Testis (tissue), 3 donors: ENCODE measurements around the gene NFKB1. TPM values are rescaled to one million over a fixed set of nuclear protein-coding genes. Genes with fewer than 3 reads are reported as not detected.

Experiments used
- DNase-seq: peaks from one replicate; pipeline ENCODE4 v3.0.0-alpha.2; 2019
- H3K27ac ChIP-seq, 2 donors: fragments of 200-600 bp; sonication (generic); one replicate each; pipeline ENCODE4 v1.5.1; 2019
- H3K27me3 ChIP-seq: fragments of 200-600 bp; sonication (generic); one replicate; pipeline ENCODE4 v1.5.1; 2019
- H3K36me3 ChIP-seq: fragments of 200-600 bp; sonication (generic); one replicate; pipeline ENCODE4 v1.5.1; 2017; ENCODE audit warnings: low read depth; ENCODE audit errors: missing control alignments
- H3K4me1 ChIP-seq: fragments of 200-600 bp; sonication (generic); one replicate; pipeline ENCODE4 v1.5.1; 2019
- H3K4me3 ChIP-seq, 2 donors: fragments of 200-600 bp; sonication (generic); one replicate each; pipeline ENCODE4 v1.5.1; 2017 to 2019
- H3K9me3 ChIP-seq: fragments of 200-600 bp; sonication (generic); one replicate; pipeline ENCODE4 v1.5.1; 2017
- CTCF ChIP-seq, 3 experiments: fragments of 450-650 bp in 2 of 3; fragments of 200-600 bp in 1 of 3; sonication (generic) in 1 of 3; IDR thresholded peaks; one replicate each; pipeline ENCODE4 v1.5.1; 2016 to 2019; ENCODE audit warnings: antibody characterized with exemption in 3 of 3, mild to moderate bottlenecking in 2 of 3, moderate library complexity in 1 of 3
- POLR2A ChIP-seq: fragments of 450-650 bp; IDR thresholded peaks from one replicate; pipeline ENCODE4 v1.6.1; 2017; ENCODE audit warnings: antibody characterized with exemption, mild to moderate bottlenecking, moderate library complexity
- WGBS, 2 donors: methylation state at CpG; one replicate each; pipeline ENCODE4 v1.1.5; 2018; 5-methylcytosine and 5-hydroxymethylcytosine counted together
- intact Hi-C: fragments of 100-400 bp; cut with DNase I; formaldehyde crosslinking; loops from one replicate; pipeline ENCODE4 v1.15.1; 2023; ENCODE audit warnings: low total_unique reads
- polyA plus RNA-seq: library from polyadenylated mRNA; stranded (reverse); fragments of 350-450 nt; fragmentation: Illumina TruSeq; extraction: RNeasy Lipid Tissue Mini Kit (QIAGEN cat#74804); gene quantifications from one replicate; pipeline ENCODE4 v1.2.3, GENCODE V29; 2014; ENCODE audit warnings: low read depth, low replicate concordance; ENCODE audit not compliant: insufficient read depth
- total RNA-seq, 2 donors: library from RNA; depleted of rRNA; stranded (reverse); fragments of >200 nt; gene quantifications; one replicate each; pipeline ENCODE4 v1.2.3, GENCODE V29; 2016

Gene NFKB1
- total and polyA plus RNA-seq, 3 donors from 2014 or later: 22.2 to 27.4 (median 24.6) TPM

- H3K4me1 ChIP-seq: no peaks in the 10 kb centered on the region
- H3K9me3 ChIP-seq: no peaks in the 10 kb centered on the region
- intact Hi-C loops: no loop called here
- no peaks in the 10 kb centered on the region for H3K27me3 ChIP-seq
- no peak overlapping the region for H3K4me3 ChIP-seq
- H3K27ac ChIP-seq: no peak overlapping the region
- DNase-seq: no peak
- TF ChIP-seq CTCF (IDR thresholded peaks at IDR 0.05) (no peak), POLR2A (no peak)
- H3K36me3 ChIP-seq: no peaks in the 10 kb centered on the region
- 91 to 93% methylated on average over 4 of the region's 4 CpGs for WGBS, 2 donors
These were observed 95.4 kb downstream of the NFKB1 start for GRCh38 chr4:102596532-102596931.

GRCh38 chr4:102598086-102598761, 97.1 kb downstream of the NFKB1 start:
- Histone ChIP-seq H3K9me3 (no peaks in the 10 kb centered on the region), H3K4me1 (no peaks in the 10 kb centered on the region), H3K27me3 (no peaks in the 10 kb centered on the region), H3K36me3 (no peaks in the 10 kb centered on the region), H3K27ac (no peak overlapping the region), H3K4me3 (no peak overlapping the region)
- TF ChIP-seq POLR2A: no peak
- TF ChIP-seq CTCF (IDR thresholded peaks at IDR 0.05): no peak
- WGBS, 2 donors: 74 to 76% methylated on average over 1 of the region's 1 CpG
- intact Hi-C loops: no loop called here
- no peak for DNase-seq

GRCh38 chr4:102598762-102599374, 97.7 kb downstream of the NFKB1 start:
- H3K27ac ChIP-seq: no peak overlapping the region
- no peaks in the 10 kb centered on the region for H3K4me1 ChIP-seq
- H3K4me3 ChIP-seq: no peak overlapping the region
- intact Hi-C loops: no loop called here
- no peaks in the 10 kb centered on the region for H3K9me3 ChIP-seq
- H3K27me3 ChIP-seq: no peaks in the 10 kb centered on the region
- DNase-seq: no peak
- 84 to 85% methylated on average over 6 of the region's 6 CpGs for WGBS, 2 donors
- no peaks in the 10 kb centered on the region for H3K36me3 ChIP-seq
- TF ChIP-seq CTCF (IDR thresholded peaks at IDR 0.05) (no peak), POLR2A (no peak)

- no peak overlapping the region for H3K4me3 ChIP-seq
- no peak for DNase-seq
- TF ChIP-seq CTCF (IDR thresholded peaks at IDR 0.05) (no peak), POLR2A (no peak)
- H3K4me1 ChIP-seq: no peaks in the 10 kb centered on the region
- H3K36me3 ChIP-seq: no peaks in the 10 kb centered on the region
- intact Hi-C loops: no loop called here
- WGBS, 2 donors: 78 to 86% methylated on average over 4 of the region's 4 CpGs
- no peaks in the 10 kb centered on the region for H3K27me3 ChIP-seq
- H3K9me3 ChIP-seq: no peaks in the 10 kb centered on the region
- H3K27ac ChIP-seq: no peak overlapping the region
These were observed 98.3 kb downstream of the NFKB1 start for GRCh38 chr4:102599455-102599854.

- intact Hi-C loops: no loop called here
These were observed 98.7 kb downstream of the NFKB1 start for GRCh38 chr4:102599886-102600285.

More at GRCh38 chr4:102599886-102600285, 98.7 kb downstream of the NFKB1 start:
- WGBS, 2 donors: 91 to 92% methylated on average over 3 of the region's 3 CpGs
- DNase-seq: no peak
- no peaks in the 10 kb centered on the region for H3K4me1 ChIP-seq
- no peaks in the 10 kb centered on the region for H3K9me3 ChIP-seq
- no peaks in the 10 kb centered on the region for H3K27me3 ChIP-seq
- no peaks in the 10 kb centered on the region for H3K36me3 ChIP-seq
- no peak overlapping the region for H3K4me3 ChIP-seq
- TF ChIP-seq POLR2A: no peak
- TF ChIP-seq CTCF (IDR thresholded peaks at IDR 0.05): no peak
- H3K27ac ChIP-seq: no peak overlapping the region
